Measurements from ENCODE around the gene SH3RF3.

Gene SH3RF3

DNA sequence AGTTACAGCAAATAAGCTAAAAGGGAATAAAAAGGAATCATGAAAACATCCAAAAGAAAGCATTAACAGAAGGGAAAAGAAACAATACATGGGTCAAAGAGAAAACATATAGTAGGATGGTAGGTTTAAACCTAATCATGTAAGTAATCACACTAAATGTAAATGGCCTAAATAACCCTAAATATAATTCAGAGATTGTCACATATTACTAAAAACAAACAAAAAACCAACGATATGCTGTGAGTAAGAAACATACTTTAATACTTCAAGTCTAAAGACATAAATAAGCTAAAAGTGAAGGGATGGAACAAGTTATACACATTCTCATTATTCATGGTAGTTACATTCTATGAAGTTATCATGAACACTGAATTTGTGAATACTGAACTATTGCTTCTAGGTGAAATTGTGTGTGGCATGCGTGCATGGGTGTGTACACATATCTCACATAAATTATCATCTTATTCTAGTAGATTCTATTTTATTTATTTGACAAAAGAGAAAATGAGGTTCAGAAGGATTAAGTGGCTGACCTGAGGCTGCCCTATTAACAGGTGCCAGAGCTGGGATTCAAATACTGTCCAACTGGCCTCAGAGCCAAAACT, 313.8 kb downstream of the SH3RF3 start:
- DNase-seq, result no peak

DNA sequence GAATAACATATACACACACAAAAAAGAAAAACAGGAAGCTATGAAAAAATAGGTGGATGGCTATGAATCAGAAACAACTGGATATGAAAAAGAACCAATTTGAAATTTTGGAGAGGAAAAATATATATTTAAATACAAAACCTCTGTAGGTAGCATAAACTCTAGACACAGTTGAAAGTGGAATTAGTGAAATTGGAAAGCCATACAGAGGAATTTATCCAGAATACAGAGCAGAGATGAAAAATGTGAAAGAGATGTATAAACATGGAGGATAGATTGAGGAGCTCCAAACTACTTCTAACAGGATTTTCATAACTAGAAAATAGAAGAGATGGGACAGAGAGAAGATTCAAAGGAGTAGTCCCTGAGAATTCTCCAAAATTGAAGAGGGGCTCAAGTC, 315.9 kb downstream of the SH3RF3 start:
- no peak for DNase-seq

DNA sequence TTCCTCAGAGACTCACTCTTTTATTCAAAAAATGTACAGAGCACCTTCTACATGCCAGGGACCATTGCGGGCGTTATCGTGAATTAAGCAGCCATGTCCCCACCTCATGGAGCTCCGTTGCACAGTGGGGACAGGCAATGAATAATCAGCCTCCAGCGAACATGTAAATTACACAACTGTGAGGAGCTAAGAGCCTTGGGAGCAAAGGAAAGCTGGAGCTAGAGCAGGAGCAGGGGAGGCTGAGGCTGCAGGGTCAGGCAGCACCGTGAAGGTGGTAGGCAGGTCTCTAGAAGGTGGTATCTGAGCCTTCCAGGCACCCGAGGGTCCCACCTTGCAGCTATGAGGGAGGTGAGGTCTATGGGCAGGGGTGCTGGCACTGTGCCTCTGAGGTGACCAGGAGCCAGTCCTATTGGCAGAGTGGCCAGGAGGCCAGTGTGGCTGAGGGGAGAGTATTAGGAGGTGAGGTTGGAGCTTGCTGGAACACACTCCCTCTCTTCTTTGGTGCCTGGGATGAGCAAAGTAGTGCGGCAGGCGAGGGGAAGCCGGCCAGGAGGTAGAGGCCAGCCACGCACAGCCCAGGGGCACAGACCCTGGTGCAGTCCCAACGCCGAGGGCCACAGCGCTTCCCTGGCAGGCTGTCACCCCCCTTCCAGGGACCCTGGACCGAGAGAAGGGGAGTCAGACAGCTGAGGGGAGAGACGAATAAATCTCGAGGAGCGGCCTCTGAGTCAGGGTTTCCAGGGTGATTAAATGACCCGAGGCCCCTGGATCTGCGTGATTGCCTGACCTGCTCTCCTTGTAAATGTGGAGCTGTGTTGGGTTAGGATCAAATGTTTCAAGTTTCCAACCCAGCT, 317.5 kb downstream of the SH3RF3 start:
- no peak for DNase-seq

DNA sequence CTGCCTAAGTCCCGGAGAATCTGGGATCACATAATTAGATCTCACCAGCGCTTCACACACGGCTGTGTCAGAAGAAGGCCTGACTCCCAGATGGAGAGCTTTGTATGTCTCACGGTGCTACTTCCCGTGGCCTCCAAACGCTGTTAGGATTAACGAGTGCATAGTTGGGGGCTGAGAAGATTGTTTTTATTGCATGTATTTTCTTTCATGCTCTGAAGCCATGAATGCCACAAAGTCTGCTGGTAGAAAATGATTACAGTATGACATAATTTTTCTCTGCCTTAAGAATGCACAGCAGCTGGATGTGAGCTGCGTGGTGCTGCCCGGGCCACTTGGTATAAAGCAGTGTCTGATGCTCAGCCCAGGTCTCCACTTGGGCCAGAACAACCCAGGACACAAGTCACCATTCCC, 318.3 kb downstream of the SH3RF3 start:
- DNase-seq, result no peak

DNA sequence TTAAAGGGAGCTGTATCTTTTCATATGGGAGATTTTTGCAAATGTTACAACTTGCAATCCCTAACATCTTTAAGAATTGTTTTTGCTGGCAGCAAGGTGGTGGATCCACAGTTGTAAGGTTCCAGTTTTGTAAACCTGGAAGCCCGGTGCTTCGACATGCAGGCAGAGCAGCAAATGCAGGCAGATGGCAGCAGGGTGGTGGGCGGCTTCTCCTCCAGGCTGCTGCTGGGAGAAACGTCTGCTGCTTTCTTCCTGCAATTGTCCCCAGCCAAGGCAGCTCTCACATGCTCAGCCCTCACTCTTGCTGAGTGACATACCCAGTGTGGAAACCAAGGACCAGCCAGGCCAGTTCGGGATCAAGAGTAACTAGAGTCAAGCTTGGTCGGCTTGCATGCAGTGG, 318.8 kb downstream of the SH3RF3 start:
- peak in 1 of 2 donors; percentile 51 for DNase-seq

DNA sequence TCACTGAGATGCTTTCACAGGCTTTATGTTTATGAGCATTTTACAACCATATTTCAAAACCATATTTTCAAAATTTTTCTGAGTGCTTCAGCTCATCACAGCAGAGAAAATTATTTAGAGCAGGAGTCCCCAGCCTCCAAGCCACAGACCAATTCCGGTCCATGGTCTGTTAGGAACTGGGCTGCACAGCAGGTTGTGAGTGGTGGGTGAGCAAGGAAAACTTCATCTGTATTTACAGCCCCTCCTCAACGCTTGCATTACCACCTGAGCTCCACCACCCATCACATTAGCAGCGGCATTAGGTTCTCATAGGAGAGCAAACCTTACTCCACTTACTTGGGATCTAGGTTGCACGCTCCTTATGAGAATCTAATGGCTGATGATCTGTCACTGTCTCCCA, 319.2 kb downstream of the SH3RF3 start:
- no peak for DNase-seq

DNA sequence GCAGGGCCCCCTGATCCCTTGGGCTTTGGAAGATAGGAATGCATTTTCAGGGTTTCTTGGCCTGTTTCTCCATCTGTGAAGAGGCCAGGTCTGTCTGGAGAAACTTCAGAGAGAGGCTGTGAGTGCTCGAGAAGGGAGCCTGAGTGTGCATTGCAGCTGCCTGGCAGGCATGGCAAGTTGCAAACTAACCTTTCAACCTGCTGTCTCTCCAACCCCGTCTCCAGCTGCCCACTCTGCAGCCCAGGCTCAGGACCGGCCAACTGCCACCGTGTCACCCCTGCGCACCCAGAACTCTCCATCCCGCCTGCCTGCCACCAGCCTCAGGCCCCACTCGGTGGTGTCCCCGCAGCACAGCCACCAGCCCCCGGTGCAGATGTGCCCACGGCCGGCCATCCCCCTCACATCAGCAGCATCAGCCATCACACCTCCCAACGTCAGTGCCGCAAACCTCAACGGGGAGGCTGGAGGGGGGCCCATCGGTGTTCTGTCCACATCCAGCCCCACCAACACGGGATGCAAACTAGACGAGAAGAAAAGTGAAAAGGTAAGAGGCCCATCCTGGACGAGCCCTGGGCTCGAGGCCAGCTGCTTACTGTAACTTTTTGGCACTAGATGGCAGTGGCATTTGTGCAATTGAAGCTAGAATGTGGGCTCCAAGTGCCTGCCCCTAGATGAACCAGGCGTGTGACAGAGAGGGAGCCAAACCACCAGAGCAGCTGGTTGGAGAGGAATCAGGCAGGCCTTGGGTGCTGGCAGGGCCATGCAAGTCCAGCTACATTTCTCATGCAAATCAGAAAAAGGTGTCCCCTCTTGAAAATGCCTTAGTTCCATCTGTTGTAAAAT, 320.2 kb downstream of the SH3RF3 start:
- peak in 1 of 2 donors; percentile 15 for DNase-seq

DNA sequence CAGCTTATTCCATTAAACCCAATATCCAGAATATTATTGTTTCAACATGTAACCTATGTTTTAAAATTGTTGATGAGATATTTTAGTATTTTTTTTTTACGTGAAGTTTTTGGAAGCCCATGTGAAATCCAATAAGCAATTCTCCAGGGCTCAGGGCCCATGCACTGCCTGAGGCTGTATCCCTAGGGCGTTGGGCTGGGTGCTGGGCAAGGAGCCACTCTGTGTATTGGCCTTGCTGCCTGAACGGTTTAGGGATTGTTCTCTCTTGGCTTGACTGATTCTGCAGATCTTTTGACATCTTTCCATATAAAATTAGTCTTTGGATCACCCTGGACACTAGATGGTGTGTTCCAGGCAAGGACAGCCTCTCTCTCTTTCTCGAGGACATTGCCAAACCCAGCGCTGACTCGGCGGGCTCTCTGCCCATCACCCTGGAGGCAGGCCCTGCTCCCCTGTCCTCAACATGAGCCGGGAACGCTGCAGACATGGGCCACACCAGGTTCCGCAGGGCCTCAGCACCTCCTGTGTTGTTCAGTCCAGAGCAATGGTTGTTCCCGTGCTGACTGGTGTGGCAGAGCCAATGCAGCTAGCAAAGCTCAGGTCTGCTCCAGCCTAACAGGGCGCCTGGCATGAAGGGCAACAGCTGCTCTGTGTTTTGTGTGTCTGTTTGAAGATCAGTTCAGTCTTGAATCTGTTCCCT, 321.7 kb downstream of the SH3RF3 start:
- DNase-seq, result no peak

DNA sequence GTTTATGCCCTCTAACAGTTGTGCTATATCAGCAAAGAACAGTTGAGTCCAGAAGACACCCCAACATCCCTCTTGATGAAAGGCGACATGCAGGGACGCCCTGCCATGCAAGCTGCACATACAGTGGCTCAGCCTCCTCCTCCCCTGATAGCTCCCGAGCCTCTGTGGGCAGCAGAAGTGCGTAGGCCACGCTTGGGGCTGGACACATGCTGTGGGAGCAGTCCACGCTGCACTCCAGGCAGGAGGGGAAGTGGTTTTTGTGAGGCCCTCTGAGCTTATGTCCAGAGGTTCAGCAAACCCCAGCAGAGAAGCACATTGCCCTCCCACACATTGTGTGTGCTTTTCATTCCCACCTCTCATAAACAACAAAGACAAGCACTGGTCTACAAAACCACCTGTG, 322.7 kb downstream of the SH3RF3 start:
- peak; percentile 58 to 89 for DNase-seq

DNA sequence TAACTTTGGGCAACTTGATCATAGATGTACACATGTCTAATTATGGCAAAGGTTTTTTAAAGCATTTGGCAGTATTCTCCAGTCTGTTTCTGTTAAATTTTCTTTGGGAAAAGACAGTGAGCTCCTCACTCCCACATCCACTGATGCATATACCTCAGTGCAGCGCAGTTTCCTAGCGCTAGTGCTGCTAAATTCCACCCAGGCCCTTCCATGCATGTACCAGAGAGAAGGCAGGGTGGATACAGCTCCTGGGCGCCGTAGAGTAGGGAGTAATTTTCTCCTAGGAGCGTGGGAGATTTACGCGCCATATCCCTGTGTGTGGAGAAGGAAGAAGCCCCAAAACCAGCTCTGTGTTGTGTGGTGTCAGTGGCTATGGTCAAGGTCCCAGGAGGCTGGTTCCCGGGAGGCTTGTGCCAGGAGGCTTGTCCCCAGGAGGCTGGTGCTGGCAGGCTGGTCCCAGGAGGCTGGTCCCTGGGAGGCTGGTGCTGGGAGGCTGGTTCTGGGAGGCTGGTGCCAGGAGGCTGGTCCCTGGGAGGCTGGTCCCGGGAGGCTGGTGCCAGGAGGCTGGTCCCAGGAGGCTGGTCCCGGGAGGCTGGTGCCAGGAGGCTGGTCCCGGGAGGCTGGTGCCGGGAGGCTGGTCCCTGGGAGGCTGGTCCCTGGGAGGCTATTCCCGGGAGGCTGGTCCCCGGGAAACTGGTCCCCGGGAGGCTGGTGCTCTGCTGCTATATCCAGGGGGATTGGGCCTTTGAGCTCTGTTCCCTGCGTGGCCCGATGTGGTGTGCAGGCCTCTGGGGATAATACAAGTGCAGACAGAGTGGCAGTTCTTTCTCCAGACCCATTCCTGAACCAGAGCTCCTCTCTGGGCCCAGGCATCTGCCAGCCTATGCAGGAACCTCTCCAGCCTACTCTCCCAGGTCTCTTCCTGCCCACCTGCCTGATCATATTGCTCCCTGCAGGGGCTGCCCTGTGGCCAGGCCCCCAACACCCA, 323.6 kb downstream of the SH3RF3 start:
- DNase-seq, result no peak

DNA sequence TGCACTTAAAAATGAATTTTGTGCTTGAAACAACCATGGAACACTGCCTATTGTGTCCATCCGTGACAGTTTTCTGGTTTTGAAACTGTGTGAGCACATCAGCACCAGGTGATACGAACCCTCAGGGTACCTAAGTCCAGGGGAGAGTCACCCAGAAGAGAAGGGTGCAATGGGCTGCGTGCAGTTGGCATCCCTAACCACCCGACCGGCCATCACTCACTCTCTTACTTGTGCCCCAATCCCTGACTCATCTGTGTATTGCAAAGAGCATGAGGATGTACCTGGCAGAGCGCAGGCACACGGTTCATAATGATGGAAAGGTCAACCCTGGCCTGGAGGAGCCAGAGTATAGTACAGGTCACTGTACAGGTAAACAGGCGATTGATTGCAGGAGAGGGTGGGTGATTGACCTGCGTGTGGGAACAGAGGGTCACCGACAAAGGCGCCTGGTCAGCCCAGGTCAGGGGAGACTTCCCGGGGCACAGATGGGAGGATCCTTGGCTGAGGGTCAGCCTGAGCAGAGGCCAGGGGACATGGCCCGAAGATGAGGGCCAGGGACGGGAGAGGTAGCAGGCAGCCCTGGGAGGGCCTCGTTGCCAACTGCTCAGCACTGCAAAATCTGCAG, 324.5 kb downstream of the SH3RF3 start:
- no peak for DNase-seq

DNA sequence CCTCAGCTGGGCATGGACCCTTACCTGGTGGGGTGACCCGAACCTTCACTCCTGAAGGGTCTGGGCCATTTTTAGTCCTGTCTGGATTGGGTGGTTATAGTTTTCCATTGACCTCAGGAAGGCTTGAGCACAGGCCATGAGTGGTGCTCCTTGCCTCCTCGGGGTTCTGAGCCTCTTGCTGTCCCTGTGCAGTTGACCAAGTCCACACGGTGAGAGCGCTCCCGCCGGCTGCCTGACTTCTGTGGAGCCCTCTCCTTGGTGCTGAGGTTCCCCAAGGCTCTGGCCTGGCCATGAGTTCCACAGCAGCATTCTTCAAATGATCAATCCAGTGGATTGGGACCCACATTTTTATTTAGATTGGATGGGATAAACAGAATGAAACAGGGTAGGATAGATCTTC, 325.3 kb downstream of the SH3RF3 start:
- DNase-seq, result no peak

DNA sequence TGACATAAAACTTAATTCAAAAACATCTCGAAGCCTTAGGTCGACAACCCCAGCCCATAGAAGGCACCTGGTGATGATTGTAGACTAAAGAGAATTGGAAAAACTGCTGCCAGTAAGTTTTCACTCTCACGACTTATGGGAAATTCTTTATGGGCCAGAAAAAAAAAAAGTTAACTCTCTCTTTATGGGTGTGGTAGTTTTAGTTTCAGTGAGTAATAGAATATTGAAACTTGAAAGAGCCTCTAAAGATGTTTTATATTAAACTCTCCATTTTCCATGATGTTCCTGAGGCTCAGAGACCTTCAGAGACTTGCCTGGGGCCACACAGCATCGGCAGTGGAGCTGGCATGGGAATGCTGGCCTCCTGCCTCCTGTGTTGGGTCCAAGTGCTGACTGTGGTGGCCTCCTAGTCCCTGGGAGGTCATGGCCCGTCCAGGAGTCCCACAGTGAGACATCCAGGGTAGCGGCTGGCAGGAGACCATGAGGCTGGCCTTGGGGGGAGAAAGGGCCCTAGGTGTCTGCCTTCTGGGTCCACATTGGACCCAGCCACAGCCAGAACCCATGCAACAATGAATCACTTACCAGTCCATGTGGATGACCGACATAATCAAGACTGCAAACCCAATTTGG, 325.9 kb downstream of the SH3RF3 start:
- DNase-seq, result no peak

DNA sequence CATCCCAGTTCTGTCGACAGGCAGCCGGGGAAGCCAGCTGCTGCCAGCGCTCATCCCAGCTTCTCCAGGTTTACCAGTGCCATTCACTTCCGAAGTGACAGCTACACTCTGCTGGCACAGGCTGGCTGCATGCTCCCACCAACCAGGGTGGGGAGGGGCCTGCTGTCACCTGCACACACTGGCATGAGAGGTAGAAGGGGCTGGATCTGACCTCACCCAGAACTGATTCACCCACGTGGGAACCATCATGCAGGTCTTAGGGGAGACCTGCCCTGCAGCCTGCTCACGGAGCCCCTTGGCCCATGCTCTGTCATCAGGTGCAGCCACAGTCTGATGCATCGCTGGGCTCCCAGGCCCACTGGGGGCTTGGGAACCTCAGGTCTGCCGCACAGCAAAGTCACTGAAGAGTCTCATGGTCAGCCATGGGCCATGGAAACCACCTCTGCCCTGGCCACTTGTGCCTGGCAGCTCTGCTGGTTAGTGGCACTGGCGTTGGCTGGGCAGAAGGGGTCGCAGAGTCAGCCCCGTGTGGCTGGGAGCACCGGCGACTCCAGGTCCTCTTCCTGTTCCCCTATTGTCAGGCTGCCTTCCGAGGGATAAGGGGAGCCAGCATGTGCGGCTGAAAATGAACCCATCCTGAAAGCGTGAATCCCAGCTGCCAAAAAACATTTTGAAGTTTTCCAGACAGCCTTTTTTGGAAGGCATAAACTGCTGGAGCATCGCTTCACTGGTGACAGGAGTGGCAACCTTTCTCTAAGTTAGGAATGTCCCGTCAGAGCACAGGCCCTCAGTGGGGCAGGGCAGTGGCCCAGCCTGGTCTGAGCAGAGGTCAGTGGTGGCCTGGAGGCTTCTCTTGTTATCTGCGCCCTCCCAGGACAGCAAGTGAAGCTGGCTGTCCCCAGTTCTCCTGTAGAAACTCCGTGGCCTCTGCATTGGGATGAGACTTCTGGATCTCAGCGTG, 327.0 kb downstream of the SH3RF3 start:
- DNase-seq, result no peak

DNA sequence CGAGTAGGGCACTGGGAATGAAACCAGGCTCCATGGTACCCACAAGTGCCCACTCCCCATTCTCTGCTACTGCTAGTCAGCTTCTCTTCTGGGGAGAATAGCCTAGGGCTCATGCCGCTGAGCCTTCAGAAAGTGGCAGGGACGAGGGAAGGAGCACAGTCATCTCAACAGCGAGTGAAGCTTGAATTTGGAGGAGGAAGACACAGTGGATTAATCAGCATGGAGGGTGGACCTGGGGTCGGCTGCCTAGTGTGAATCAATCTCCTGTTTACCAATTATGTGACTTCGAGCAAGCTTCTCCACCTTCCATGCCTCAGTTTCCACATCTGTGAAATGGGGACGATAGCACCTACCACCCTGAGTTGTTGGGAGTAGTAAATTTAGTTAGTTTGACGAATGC, 327.8 kb downstream of the SH3RF3 start:
- DNase-seq, result no peak

DNA sequence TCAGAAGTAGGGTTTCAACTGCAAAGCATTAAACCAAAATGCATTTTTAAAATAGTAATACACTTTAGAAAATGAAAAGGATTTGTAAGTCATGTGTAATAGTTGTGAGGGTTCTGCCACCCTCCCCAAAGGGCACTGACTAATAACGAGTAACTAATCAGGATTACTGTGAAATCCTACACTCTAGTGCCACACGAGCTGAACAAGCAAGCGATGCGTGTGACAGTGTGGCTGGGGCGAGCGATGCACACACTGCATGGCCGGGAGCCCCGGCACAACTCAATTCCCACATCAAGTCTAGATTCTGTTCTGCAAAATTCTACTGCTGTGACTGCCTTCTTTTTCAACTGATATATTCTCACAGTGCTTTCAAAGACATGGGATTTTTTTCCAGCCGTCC, 328.4 kb downstream of the SH3RF3 start:
- DNase-seq, result no peak

DNA sequence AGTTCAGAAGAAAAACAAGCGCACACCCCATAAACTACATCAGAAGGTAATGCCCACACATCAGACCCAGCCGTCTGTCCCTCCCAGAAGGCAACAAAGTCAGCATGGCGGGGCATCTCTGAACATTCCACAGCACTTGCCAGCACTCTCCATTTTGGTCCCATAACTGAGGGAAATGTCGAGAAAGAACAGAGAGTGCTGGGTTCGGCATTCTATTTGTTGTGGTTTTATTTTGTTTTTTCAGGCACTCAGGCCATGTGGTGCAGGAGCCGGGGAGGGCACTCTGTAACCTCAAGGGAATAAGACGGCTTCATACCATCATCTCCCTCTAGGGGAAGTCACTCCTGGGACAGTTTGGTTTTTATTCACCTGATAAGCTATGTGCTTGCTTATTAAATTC, 328.8 kb downstream of the SH3RF3 start:
- no peak for DNase-seq

DNA sequence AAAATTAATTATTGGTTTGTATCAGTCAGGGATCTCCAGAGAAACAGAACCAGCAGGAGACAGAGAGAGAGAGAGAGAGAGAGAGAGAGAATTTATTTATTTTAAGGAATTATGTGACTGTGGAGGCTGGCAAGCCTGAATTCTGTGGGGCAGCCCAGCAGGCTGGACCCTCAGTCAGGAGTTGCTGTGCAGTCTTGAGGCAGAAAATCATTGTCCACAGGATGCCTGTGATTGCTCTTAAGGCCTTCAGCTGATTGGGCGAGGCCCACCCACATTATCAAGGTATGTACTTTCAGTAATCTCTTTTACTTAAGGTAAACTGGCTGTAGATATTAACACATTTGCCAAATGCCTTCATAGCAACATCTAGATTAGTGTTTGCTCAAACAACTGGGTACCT, 329.5 kb downstream of the SH3RF3 start:
- no peak for DNase-seq

DNA sequence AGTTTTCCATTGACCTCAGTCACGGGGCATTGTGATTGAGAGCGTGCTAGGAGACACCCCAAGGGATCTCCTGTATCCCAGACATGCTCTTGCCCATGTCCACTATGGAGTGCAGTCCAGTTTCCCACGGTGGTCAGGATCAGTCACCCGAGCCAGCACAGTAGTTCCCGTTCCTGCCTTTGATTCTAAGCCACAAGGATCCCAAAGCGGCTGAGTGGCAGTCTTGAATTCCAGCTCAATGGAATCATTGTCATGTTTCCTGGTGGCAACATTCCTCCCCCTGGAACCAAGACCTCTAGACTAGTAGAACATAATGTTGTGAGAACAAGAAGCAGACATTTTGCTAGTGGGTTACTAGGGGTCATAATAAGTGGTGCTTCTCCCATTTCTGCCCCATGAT, 330.5 kb downstream of the SH3RF3 start:
- no peak for DNase-seq

Data from inflammatory macrophage (primary cell).